ENCODE results near the gene ITM2C.

Gene ITM2C

GRCh38 chr2:230852113-230852512 is 12.6 kb upstream of the ITM2C start:
- Histone ChIP-seq H3K27me3 (ENCODE audit: low read depth, low read length) (peaks cover 3% of the 10 kb centered on the region), H3K36me3 (ENCODE audit: control insufficient read depth in 1 of 2, insufficient read depth in 2 of 2, low read length in 2 of 2) (no peaks in the 10 kb centered on the region), H3K9me3 (ENCODE audit: control insufficient read depth in 1 of 2, low read length in 2 of 2) (no peaks in the 10 kb centered on the region)

GRCh38 chr2:230861552-230862255 is 3.0 kb upstream of the ITM2C start:
- H3K27me3 ChIP-seq (ENCODE audit: low read depth, low read length): no peaks in the 10 kb centered on the region
- H3K27ac ChIP-seq (ENCODE audit: low read length): no peak overlapping the region
- no peak overlapping the region for H3K4me3 ChIP-seq (ENCODE audit: low read depth in 1 of 2, low read length in 2 of 2)
- H3K9me3 ChIP-seq (ENCODE audit: control insufficient read depth in 1 of 2, low read length in 2 of 2): peaks cover 0 to 3% of the 10 kb centered on the region in 2 donors
- peaks cover 0 to 16% of the 10 kb centered on the region in 2 donors for H3K4me1 ChIP-seq (ENCODE audit: control insufficient read depth in 1 of 2, insufficient read depth in 2 of 2, low read length in 2 of 2)
- H3K36me3 ChIP-seq (ENCODE audit: control insufficient read depth in 1 of 2, insufficient read depth in 2 of 2, low read length in 2 of 2): no peaks in the 10 kb centered on the region

More at GRCh38 chr2:230852113-230852512, 12.6 kb upstream of the ITM2C start:
- Histone ChIP-seq H3K4me1 (ENCODE audit: control insufficient read depth in 1 of 2, insufficient read depth in 2 of 2, low read length in 2 of 2) (peaks cover 0 to 4% of the 10 kb centered on the region in 2 donors), H3K27ac (ENCODE audit: low read length) (no peak overlapping the region), H3K4me3 (ENCODE audit: low read depth in 1 of 2, low read length in 2 of 2) (no peak overlapping the region)

- H3K4me3 ChIP-seq (ENCODE audit: low read depth in 1 of 2, low read length in 2 of 2): no peak overlapping the region
- H3K9me3 ChIP-seq (ENCODE audit: control insufficient read depth in 1 of 2, low read length in 2 of 2): peaks cover 0 to 3% of the 10 kb centered on the region in 2 donors
- H3K27ac ChIP-seq (ENCODE audit: low read length): no peak overlapping the region
- no peaks in the 10 kb centered on the region for H3K36me3 ChIP-seq (ENCODE audit: control insufficient read depth in 1 of 2, insufficient read depth in 2 of 2, low read length in 2 of 2)
- no peaks in the 10 kb centered on the region for H3K27me3 ChIP-seq (ENCODE audit: low read depth, low read length)
- H3K4me1 ChIP-seq (ENCODE audit: control insufficient read depth in 1 of 2, insufficient read depth in 2 of 2, low read length in 2 of 2): peaks cover 0 to 22% of the 10 kb centered on the region in 2 donors
These were observed 2.5 kb upstream of the ITM2C start for GRCh38 chr2:230862292-230862691.

- Histone ChIP-seq H3K9me3 (ENCODE audit: control insufficient read depth in 1 of 2, low read length in 2 of 2) (peaks cover 0 to 3% of the 10 kb centered on the region in 2 donors), H3K36me3 (ENCODE audit: control insufficient read depth in 1 of 2, insufficient read depth in 2 of 2, low read length in 2 of 2) (no peaks in the 10 kb centered on the region), H3K4me3 (ENCODE audit: low read depth in 1 of 2, low read length in 2 of 2) (no peak overlapping the region), H3K4me1 (ENCODE audit: control insufficient read depth in 1 of 2, insufficient read depth in 2 of 2, low read length in 2 of 2) (peaks cover 0 to 26% of the 10 kb centered on the region in 2 donors), H3K27ac (ENCODE audit: low read length) (no peak overlapping the region), H3K27me3 (ENCODE audit: low read depth, low read length) (no peaks in the 10 kb centered on the region)
These were observed 1.7 kb upstream of the ITM2C start for GRCh38 chr2:230863031-230863430.

DNA sequence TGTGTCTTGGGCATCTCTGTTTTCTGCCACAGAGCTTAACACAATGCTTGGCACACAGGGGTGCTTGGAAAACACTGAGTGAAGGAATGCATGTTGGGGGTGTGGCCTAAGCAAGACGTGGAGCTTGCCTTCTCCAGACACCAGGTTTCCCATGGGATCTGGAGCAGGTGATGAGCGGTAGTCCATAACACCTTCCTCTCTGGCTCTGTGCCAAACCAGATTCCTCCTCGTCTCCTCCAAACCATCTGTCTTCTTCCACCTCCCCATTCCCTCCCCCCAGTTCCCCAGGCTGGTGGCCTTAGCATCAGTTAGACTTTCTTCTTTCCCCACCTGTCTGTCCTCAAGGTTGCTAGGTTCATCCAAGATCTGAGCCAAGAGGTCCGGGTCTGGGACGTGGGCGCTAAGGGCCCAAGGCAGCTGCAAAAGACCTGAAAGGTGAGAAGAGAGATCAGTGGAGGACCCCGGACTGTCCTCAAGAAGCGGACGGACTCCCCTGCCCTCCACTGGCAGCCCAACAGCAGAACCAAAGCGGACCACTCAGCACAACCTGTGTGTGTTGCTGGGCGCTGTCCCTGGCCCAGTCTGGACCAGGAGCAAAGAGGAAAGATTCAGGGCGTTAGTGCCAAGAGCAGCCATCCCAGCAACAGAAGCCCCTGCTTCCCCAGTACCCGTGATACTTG is 1.2 kb upstream of the ITM2C start:
- no peaks in the 10 kb centered on the region for H3K36me3 ChIP-seq (ENCODE audit: control insufficient read depth in 1 of 2, insufficient read depth in 2 of 2, low read length in 2 of 2)
- H3K4me1 ChIP-seq (ENCODE audit: control insufficient read depth in 1 of 2, insufficient read depth in 2 of 2, low read length in 2 of 2): peaks cover 0 to 27% of the 10 kb centered on the region in 2 donors
- no peak overlapping the region for H3K4me3 ChIP-seq (ENCODE audit: low read depth in 1 of 2, low read length in 2 of 2)
- no peak overlapping the region for H3K27ac ChIP-seq (ENCODE audit: low read length)
- no peaks in the 10 kb centered on the region for H3K27me3 ChIP-seq (ENCODE audit: low read depth, low read length)
- peaks cover 0 to under 1% of the 10 kb centered on the region in 2 donors for H3K9me3 ChIP-seq (ENCODE audit: control insufficient read depth in 1 of 2, low read length in 2 of 2)

- Histone ChIP-seq H3K4me1 (ENCODE audit: control insufficient read depth in 1 of 2, insufficient read depth in 2 of 2, low read length in 2 of 2) (peaks cover 0 to 29% of the 10 kb centered on the region in 2 donors), H3K9me3 (ENCODE audit: control insufficient read depth in 1 of 2, low read length in 2 of 2) (no peaks in the 10 kb centered on the region), H3K36me3 (ENCODE audit: control insufficient read depth in 1 of 2, insufficient read depth in 2 of 2, low read length in 2 of 2) (no peaks in the 10 kb centered on the region), H3K27ac (ENCODE audit: low read length) (no peak overlapping the region), H3K27me3 (ENCODE audit: low read depth, low read length) (no peaks in the 10 kb centered on the region), H3K4me3 (ENCODE audit: low read depth in 1 of 2, low read length in 2 of 2) (peak overlapping the region; percentile 53 to 94)
These were observed 579 bp upstream of the ITM2C start for GRCh38 chr2:230864122-230864604.

DNA sequence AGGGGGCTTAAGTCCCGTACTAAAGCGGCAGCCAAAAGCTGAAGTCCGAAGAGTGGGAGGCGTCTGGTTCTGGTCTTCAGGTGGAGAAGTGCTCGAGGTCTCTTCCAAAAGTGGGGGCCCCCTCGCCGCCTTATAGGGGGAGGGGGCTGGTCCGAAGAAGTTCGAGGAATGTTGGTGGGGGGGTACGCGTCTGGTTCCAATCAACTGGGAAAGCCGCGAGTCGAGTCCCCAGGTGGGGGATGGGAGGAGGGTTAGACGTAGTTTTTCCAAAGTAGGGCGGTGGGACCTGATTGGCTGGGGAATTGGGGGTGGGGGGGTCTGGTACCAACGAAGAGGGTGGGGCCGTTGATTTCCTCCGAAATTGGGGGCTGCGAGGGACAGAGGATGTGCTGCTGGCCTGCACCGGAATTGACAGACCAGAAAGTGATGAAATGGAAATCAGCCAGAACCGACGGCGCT is 594 bp downstream of the ITM2C start:
- Histone ChIP-seq H3K36me3 (ENCODE audit: control insufficient read depth in 1 of 2, insufficient read depth in 2 of 2, low read length in 2 of 2) (no peaks in the 10 kb centered on the region), H3K27me3 (ENCODE audit: low read depth, low read length) (no peaks in the 10 kb centered on the region), H3K4me3 (ENCODE audit: low read depth in 1 of 2, low read length in 2 of 2) (peak overlapping the region; percentile 61 to 94), H3K4me1 (ENCODE audit: control insufficient read depth in 1 of 2, insufficient read depth in 2 of 2, low read length in 2 of 2) (peaks cover 3 to 41% of the 10 kb centered on the region in 2 donors), H3K9me3 (ENCODE audit: control insufficient read depth in 1 of 2, low read length in 2 of 2) (no peaks in the 10 kb centered on the region), H3K27ac (ENCODE audit: low read length) (no peak overlapping the region)

GRCh38 chr2:230865766-230866755 is 1.3 kb downstream of the ITM2C start:
- Histone ChIP-seq H3K4me3 (ENCODE audit: low read depth in 1 of 2, low read length in 2 of 2) (peak overlapping the region; percentile 61 to 94), H3K4me1 (ENCODE audit: control insufficient read depth in 1 of 2, insufficient read depth in 2 of 2, low read length in 2 of 2) (peaks cover 11 to 48% of the 10 kb centered on the region in 2 donors), H3K27ac (ENCODE audit: low read length) (no peak overlapping the region), H3K9me3 (ENCODE audit: control insufficient read depth in 1 of 2, low read length in 2 of 2) (no peaks in the 10 kb centered on the region), H3K36me3 (ENCODE audit: control insufficient read depth in 1 of 2, insufficient read depth in 2 of 2, low read length in 2 of 2) (no peaks in the 10 kb centered on the region), H3K27me3 (ENCODE audit: low read depth, low read length) (no peaks in the 10 kb centered on the region)

DNA sequence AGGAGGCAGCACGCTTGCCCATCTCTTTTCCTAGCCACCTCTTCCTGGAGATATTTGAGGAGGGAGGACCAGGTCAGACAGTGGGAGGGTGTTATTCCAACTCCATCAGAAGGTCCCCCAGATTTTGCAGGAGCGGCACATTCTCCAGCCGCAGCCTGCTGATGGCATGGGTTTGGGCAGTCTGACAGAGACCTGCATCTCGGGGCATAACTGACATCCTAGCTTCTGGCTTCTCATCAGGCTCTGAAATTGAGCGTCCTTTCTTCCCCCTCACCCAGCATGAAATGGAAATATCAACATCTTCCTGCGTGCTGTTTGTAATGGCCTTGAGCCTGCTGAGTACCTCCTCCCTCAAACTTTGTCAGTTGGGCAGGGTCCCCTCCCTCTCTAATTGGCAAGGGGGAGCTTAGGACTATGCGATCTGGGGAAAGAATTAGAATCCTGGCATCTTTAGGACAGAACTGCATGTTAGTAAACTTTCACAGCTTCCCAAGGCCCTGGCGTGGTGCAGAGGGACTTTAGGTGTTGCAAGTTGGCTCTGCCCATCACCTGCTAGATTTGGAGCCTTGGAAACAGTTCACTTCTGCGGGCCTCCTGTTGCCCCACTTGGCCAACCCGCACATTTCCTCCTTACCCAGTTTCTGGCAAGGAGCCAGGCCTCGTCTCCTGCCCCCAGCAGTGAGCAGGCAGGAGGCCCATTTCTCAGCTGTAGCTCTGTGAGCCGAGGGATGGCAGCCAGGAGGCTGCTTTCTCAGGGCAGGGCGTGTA is 2.2 kb downstream of the ITM2C start:
- no peaks in the 10 kb centered on the region for H3K9me3 ChIP-seq (ENCODE audit: control insufficient read depth in 1 of 2, low read length in 2 of 2)
- no peak overlapping the region for H3K27ac ChIP-seq (ENCODE audit: low read length)
- no peaks in the 10 kb centered on the region for H3K27me3 ChIP-seq (ENCODE audit: low read depth, low read length)
- H3K36me3 ChIP-seq (ENCODE audit: control insufficient read depth in 1 of 2, insufficient read depth in 2 of 2, low read length in 2 of 2): no peaks in the 10 kb centered on the region
- H3K4me1 ChIP-seq (ENCODE audit: control insufficient read depth in 1 of 2, insufficient read depth in 2 of 2, low read length in 2 of 2): peaks cover 11 to 57% of the 10 kb centered on the region in 2 donors
- H3K4me3 ChIP-seq (ENCODE audit: low read depth in 1 of 2, low read length in 2 of 2): peak overlapping the region; percentile 7 to 94

GRCh38 chr2:230868161-230868946 is 3.6 kb downstream of the ITM2C start:
- H3K4me3 ChIP-seq (ENCODE audit: low read depth in 1 of 2, low read length in 2 of 2): no peak overlapping the region
- H3K27ac ChIP-seq (ENCODE audit: low read length): no peak overlapping the region
- no peaks in the 10 kb centered on the region for H3K36me3 ChIP-seq (ENCODE audit: control insufficient read depth in 1 of 2, insufficient read depth in 2 of 2, low read length in 2 of 2)
- no peaks in the 10 kb centered on the region for H3K27me3 ChIP-seq (ENCODE audit: low read depth, low read length)
- H3K4me1 ChIP-seq (ENCODE audit: control insufficient read depth in 1 of 2, insufficient read depth in 2 of 2, low read length in 2 of 2): peaks cover 11 to 71% of the 10 kb centered on the region in 2 donors
- no peaks in the 10 kb centered on the region for H3K9me3 ChIP-seq (ENCODE audit: control insufficient read depth in 1 of 2, low read length in 2 of 2)
